ENCODE results near the gene STAT5B. TPM values are rescaled to one million over a fixed set of nuclear protein-coding genes. Genes with fewer than 3 reads are reported as not detected.

Gene STAT5B
- total and polyA plus RNA-seq, 9 of the 15 experiments (the other 6 are each of a cell fraction or from before 2014, with no cell fraction given) = 20.8 to 176 (median 92.4) TPM

DNA sequence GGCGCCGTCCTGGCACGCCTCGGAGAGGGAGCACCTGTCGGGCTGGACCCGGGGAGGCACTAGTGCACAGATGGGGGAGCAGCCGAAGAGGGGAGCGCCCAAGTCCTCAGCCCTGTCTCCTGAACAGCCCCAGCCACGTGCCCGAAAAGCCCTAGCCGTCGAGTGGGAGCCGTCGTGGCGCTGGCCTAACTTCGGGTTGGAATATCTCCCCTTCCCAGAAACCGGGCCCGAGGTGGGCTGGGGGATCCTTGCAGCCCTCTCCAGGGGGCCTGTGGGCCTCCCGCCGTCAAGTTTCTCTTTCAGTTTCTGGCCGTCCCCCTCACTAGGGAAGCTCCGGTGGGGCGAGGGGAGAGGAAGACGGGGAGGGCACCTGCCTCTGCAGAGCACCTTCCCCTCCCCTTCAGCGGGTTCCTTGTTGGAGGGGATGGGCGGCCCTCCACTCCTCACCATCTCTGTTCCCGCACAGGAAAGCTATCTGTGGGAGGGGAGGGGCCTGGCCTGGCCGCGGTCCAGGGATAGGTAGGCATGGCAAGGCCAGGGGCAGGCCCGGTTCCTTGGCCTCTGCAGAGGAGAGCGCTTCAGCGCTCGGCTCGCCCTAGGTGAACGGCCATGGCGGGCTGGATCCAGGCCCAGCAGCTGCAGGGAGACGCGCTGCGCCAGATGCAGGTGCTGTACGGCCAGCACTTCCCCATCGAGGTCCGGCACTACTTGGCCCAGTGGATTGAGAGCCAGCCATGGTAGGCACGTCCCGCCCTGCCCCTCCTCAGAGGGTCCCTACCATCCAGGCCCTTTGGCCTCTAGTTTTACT lies 12.8 kb upstream of the STAT5B start (continued):
- TF ChIP-seq, protein P1, sequence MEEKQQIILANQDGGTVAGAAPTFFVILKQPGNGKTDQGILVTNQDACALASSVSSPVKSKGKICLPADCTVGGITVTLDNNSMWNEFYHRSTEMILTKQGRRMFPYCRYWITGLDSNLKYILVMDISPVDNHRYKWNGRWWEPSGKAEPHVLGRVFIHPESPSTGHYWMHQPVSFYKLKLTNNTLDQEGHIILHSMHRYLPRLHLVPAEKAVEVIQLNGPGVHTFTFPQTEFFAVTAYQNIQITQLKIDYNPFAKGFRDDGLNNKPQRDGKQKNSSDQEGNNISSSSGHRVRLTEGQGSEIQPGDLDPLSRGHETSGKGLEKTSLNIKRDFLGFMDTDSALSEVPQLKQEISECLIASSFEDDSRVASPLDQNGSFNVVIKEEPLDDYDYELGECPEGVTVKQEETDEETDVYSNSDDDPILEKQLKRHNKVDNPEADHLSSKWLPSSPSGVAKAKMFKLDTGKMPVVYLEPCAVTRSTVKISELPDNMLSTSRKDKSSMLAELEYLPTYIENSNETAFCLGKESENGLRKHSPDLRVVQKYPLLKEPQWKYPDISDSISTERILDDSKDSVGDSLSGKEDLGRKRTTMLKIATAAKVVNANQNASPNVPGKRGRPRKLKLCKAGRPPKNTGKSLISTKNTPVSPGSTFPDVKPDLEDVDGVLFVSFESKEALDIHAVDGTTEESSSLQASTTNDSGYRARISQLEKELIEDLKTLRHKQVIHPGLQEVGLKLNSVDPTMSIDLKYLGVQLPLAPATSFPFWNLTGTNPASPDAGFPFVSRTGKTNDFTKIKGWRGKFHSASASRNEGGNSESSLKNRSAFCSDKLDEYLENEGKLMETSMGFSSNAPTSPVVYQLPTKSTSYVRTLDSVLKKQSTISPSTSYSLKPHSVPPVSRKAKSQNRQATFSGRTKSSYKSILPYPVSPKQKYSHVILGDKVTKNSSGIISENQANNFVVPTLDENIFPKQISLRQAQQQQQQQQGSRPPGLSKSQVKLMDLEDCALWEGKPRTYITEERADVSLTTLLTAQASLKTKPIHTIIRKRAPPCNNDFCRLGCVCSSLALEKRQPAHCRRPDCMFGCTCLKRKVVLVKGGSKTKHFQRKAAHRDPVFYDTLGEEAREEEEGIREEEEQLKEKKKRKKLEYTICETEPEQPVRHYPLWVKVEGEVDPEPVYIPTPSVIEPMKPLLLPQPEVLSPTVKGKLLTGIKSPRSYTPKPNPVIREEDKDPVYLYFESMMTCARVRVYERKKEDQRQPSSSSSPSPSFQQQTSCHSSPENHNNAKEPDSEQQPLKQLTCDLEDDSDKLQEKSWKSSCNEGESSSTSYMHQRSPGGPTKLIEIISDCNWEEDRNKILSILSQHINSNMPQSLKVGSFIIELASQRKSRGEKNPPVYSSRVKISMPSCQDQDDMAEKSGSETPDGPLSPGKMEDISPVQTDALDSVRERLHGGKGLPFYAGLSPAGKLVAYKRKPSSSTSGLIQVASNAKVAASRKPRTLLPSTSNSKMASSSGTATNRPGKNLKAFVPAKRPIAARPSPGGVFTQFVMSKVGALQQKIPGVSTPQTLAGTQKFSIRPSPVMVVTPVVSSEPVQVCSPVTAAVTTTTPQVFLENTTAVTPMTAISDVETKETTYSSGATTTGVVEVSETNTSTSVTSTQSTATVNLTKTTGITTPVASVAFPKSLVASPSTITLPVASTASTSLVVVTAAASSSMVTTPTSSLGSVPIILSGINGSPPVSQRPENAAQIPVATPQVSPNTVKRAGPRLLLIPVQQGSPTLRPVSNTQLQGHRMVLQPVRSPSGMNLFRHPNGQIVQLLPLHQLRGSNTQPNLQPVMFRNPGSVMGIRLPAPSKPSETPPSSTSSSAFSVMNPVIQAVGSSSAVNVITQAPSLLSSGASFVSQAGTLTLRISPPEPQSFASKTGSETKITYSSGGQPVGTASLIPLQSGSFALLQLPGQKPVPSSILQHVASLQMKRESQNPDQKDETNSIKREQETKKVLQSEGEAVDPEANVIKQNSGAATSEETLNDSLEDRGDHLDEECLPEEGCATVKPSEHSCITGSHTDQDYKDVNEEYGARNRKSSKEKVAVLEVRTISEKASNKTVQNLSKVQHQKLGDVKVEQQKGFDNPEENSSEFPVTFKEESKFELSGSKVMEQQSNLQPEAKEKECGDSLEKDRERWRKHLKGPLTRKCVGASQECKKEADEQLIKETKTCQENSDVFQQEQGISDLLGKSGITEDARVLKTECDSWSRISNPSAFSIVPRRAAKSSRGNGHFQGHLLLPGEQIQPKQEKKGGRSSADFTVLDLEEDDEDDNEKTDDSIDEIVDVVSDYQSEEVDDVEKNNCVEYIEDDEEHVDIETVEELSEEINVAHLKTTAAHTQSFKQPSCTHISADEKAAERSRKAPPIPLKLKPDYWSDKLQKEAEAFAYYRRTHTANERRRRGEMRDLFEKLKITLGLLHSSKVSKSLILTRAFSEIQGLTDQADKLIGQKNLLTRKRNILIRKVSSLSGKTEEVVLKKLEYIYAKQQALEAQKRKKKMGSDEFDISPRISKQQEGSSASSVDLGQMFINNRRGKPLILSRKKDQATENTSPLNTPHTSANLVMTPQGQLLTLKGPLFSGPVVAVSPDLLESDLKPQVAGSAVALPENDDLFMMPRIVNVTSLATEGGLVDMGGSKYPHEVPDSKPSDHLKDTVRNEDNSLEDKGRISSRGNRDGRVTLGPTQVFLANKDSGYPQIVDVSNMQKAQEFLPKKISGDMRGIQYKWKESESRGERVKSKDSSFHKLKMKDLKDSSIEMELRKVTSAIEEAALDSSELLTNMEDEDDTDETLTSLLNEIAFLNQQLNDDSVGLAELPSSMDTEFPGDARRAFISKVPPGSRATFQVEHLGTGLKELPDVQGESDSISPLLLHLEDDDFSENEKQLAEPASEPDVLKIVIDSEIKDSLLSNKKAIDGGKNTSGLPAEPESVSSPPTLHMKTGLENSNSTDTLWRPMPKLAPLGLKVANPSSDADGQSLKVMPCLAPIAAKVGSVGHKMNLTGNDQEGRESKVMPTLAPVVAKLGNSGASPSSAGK (IDR thresholded peaks at IDR 0.05) = peak; percentile 95
- TF ChIP-seq ZNF76 (CRISPR knock-in tag; IDR thresholded peaks at IDR 0.05; ENCODE audit: borderline replicate concordance) (0 out of 2 replicates have a peak, but pooled peaks have one; percentile 32), TAF7 (tag; IDR thresholded peaks at IDR 0.05) (no peak), TRIM24 (IDR thresholded peaks at IDR 0.05) (peak in 1 of 2 experiments; percentile 52; a peak in 1 of 4 replicates), STAT5B (CRISPR knock-in tag; IDR thresholded peaks at IDR 0.05) (no peak), KDM5B (IDR thresholded peaks at IDR 0.05; ENCODE audit: insufficient replicate concordance, low read depth, low read length) (peak; percentile 34), NFIC (IDR thresholded peaks at IDR 0.05) (peak; percentile 94)
- TF ChIP-seq, protein P2, sequence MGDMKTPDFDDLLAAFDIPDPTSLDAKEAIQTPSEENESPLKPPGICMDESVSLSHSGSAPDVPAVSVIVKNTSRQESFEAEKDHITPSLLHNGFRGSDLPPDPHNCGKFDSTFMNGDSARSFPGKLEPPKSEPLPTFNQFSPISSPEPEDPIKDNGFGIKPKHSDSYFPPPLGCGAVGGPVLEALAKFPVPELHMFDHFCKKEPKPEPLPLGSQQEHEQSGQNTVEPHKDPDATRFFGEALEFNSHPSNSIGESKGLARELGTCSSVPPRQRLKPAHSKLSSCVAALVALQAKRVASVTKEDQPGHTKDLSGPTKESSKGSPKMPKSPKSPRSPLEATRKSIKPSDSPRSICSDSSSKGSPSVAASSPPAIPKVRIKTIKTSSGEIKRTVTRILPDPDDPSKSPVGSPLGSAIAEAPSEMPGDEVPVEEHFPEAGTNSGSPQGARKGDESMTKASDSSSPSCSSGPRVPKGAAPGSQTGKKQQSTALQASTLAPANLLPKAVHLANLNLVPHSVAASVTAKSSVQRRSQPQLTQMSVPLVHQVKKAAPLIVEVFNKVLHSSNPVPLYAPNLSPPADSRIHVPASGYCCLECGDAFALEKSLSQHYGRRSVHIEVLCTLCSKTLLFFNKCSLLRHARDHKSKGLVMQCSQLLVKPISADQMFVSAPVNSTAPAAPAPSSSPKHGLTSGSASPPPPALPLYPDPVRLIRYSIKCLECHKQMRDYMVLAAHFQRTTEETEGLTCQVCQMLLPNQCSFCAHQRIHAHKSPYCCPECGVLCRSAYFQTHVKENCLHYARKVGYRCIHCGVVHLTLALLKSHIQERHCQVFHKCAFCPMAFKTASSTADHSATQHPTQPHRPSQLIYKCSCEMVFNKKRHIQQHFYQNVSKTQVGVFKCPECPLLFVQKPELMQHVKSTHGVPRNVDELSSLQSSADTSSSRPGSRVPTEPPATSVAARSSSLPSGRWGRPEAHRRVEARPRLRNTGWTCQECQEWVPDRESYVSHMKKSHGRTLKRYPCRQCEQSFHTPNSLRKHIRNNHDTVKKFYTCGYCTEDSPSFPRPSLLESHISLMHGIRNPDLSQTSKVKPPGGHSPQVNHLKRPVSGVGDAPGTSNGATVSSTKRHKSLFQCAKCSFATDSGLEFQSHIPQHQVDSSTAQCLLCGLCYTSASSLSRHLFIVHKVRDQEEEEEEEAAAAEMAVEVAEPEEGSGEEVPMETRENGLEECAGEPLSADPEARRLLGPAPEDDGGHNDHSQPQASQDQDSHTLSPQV (IDR thresholded peaks at IDR 0.05) = peak; percentile 50; the same call in 1 of the 2 replicates
- TF ChIP-seq, protein P3, sequence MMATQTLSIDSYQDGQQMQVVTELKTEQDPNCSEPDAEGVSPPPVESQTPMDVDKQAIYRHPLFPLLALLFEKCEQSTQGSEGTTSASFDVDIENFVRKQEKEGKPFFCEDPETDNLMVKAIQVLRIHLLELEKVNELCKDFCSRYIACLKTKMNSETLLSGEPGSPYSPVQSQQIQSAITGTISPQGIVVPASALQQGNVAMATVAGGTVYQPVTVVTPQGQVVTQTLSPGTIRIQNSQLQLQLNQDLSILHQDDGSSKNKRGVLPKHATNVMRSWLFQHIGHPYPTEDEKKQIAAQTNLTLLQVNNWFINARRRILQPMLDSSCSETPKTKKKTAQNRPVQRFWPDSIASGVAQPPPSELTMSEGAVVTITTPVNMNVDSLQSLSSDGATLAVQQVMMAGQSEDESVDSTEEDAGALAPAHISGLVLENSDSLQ (IDR thresholded peaks at IDR 0.05) = no peak

All from K562 (cell line).